Measurements from ENCODE around the gene DYNLT1. TPM values are rescaled to one million over a fixed set of nuclear protein-coding genes. Genes with fewer than 3 reads are reported as not detected.

Gene DYNLT1
- total RNA-seq, 1 donor = 54.3 TPM

DNA sequence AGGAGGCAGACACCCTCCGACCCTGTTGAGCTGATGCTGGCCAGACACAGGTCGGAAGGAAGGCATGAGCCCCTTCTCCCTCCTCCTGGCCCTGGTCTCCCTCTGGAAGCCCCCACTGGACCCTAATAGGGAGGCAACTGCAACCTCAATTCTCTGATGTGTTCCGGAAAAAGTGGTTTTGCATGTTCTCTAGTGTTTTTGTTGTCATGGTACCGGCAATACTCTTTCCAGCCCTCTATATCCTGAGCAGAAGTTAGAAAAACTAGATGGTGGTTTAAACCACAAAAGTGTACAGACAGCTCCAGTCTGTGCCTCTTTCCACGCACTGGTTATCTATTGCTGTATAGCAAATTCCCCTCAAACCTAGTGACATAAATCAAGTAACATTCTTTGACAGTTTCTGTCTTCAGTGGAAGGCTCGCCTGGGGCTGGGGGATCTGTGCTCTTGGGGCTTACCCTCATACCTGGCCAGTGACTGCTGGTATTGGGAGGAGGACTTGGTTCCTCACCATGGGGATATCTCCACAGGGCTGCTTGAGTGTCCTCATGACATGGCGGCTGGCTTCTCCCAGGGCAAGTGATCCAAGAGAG, 42.3 kb upstream of the DYNLT1 start:
- H3K9me3 ChIP-seq (ENCODE audit: low read depth, low read length) = no peaks in the 10 kb centered on the region
- H3K4me1 ChIP-seq (ENCODE audit: insufficient read depth, low read length) = no peaks in the 10 kb centered on the region
- H3K4me3 ChIP-seq (ENCODE audit: insufficient read depth, low read length) = no peak overlapping the region
- DNase-seq (ENCODE audit: insufficient read length, low spot score, missing footprints) = no peak
- no peaks in the 10 kb centered on the region for H4K20me1 ChIP-seq (ENCODE audit: insufficient read depth, low read length)
- H3K79me2 ChIP-seq (ENCODE audit: insufficient read depth, low read length) = no peaks in the 10 kb centered on the region
- H2AFZ ChIP-seq (ENCODE audit: low read length) = no peak overlapping the region
- H3K4me2 ChIP-seq (ENCODE audit: insufficient read depth, low read length) = no peak overlapping the region
- TF ChIP-seq, protein P1, sequence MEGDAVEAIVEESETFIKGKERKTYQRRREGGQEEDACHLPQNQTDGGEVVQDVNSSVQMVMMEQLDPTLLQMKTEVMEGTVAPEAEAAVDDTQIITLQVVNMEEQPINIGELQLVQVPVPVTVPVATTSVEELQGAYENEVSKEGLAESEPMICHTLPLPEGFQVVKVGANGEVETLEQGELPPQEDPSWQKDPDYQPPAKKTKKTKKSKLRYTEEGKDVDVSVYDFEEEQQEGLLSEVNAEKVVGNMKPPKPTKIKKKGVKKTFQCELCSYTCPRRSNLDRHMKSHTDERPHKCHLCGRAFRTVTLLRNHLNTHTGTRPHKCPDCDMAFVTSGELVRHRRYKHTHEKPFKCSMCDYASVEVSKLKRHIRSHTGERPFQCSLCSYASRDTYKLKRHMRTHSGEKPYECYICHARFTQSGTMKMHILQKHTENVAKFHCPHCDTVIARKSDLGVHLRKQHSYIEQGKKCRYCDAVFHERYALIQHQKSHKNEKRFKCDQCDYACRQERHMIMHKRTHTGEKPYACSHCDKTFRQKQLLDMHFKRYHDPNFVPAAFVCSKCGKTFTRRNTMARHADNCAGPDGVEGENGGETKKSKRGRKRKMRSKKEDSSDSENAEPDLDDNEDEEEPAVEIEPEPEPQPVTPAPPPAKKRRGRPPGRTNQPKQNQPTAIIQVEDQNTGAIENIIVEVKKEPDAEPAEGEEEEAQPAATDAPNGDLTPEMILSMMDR (IDR thresholded peaks at IDR 0.05; ENCODE audit: extremely low read depth, low read depth, low read length) = no peak
- H3K36me3 ChIP-seq (ENCODE audit: insufficient read depth, low read length) = no peaks in the 10 kb centered on the region
- H3K27ac ChIP-seq (ENCODE audit: low read depth, low read length) = no peak overlapping the region
- H3K27me3 ChIP-seq (ENCODE audit: insufficient read depth, low read length) = no peaks in the 10 kb centered on the region

DNA sequence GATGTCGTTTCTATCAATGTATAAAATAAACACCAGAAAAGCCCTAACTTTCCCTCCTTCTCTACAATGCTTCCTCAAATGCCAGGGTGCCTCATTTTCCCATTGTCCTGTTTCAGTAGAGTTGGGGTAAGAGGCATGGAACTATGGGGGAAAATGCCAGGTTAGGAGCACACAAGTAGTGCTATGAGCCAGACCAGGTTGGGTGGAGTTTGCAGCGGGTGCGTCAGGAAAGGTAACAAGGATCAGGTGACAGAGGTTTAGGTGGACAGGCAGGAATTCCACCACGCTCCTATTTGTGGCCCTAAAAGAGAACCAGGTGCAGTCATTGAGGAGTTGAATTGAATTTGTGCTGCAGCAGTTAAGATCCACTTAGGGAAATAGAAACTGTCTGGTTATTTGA, 41.8 kb upstream of the DYNLT1 start:
- no peak for DNase-seq (ENCODE audit: insufficient read length, low spot score, missing footprints)
- Histone ChIP-seq H3K79me2 (ENCODE audit: insufficient read depth, low read length) (no peaks in the 10 kb centered on the region), H3K36me3 (ENCODE audit: insufficient read depth, low read length) (no peaks in the 10 kb centered on the region), H3K27ac (ENCODE audit: low read depth, low read length) (no peak overlapping the region), H3K9me3 (ENCODE audit: low read depth, low read length) (no peaks in the 10 kb centered on the region), H3K27me3 (ENCODE audit: insufficient read depth, low read length) (no peaks in the 10 kb centered on the region), H4K20me1 (ENCODE audit: insufficient read depth, low read length) (no peaks in the 10 kb centered on the region), H3K4me2 (ENCODE audit: insufficient read depth, low read length) (no peak overlapping the region), H3K4me3 (ENCODE audit: insufficient read depth, low read length) (no peak overlapping the region), H2AFZ (ENCODE audit: low read length) (no peak overlapping the region), H3K4me1 (ENCODE audit: insufficient read depth, low read length) (no peaks in the 10 kb centered on the region)
- TF ChIP-seq, protein P1 (IDR thresholded peaks at IDR 0.05; ENCODE audit: extremely low read depth, low read depth, low read length) = no peak

DNA sequence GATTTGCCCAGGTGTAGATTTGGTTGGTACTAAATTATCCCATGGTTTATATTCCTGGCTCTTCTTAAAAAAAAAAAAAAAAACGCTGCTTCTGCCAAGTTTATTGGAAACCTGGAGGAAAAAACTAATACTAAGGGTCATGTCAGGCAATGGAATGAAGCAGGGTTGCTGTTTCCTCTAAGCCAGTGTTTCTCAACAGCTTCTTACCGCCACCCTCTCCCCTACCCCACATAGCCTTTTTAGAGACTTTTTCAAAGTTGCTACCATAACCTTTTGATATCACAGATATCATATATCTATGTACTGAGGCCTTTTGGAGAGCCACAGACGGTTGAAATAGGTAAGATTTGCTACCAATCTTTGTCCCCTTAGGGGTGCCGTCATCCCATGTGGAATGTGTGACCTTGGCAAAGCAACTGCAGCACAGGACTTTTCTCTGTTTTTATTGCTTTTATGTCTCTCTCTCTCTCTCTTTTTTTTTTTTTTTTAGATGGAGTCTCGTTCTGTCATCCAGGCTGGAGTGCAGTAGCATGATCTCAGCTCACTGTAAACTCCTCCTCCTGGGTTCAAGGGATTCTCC, 40.3 kb upstream of the DYNLT1 start:
- DNase-seq (ENCODE audit: insufficient read length, low spot score, missing footprints) = peak; percentile 8
- Histone ChIP-seq H3K27me3 (ENCODE audit: insufficient read depth, low read length) (no peaks in the 10 kb centered on the region), H3K36me3 (ENCODE audit: insufficient read depth, low read length) (no peaks in the 10 kb centered on the region), H3K79me2 (ENCODE audit: insufficient read depth, low read length) (no peaks in the 10 kb centered on the region), H3K27ac (ENCODE audit: low read depth, low read length) (no peak overlapping the region), H3K4me1 (ENCODE audit: insufficient read depth, low read length) (no peaks in the 10 kb centered on the region), H2AFZ (ENCODE audit: low read length) (no peak overlapping the region), H4K20me1 (ENCODE audit: insufficient read depth, low read length) (no peaks in the 10 kb centered on the region), H3K4me2 (ENCODE audit: insufficient read depth, low read length) (no peak overlapping the region), H3K4me3 (ENCODE audit: insufficient read depth, low read length) (no peak overlapping the region), H3K9me3 (ENCODE audit: low read depth, low read length) (no peaks in the 10 kb centered on the region)
- TF ChIP-seq, protein P1 (IDR thresholded peaks at IDR 0.05; ENCODE audit: extremely low read depth, low read depth, low read length) = no peak

DNA sequence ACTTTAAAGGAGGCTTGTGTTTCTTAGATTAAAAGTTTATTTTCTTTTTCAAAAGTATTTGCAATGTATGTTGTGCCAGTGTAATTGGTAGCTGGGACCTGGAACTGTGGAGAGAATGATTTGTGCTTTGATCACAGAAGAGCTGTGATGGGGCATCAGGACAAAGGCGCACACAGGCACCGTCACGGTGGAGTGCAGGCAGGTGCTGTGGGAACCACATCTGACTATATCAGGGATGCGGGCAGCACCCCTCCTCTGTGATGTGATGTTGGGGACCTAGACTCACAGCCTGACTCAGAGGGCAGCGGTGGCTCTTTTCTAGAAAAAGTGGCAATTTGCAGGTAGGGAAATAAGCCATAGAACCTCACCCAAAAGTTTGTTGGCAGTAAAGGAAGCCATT, 39.8 kb upstream of the DYNLT1 start:
- Histone ChIP-seq H3K27ac (ENCODE audit: low read depth, low read length) (no peak overlapping the region), H4K20me1 (ENCODE audit: insufficient read depth, low read length) (no peaks in the 10 kb centered on the region), H3K4me1 (ENCODE audit: insufficient read depth, low read length) (no peaks in the 10 kb centered on the region), H3K4me3 (ENCODE audit: insufficient read depth, low read length) (no peak overlapping the region), H3K36me3 (ENCODE audit: insufficient read depth, low read length) (no peaks in the 10 kb centered on the region), H2AFZ (ENCODE audit: low read length) (no peak overlapping the region), H3K4me2 (ENCODE audit: insufficient read depth, low read length) (no peak overlapping the region), H3K27me3 (ENCODE audit: insufficient read depth, low read length) (no peaks in the 10 kb centered on the region), H3K9me3 (ENCODE audit: low read depth, low read length) (no peaks in the 10 kb centered on the region), H3K79me2 (ENCODE audit: insufficient read depth, low read length) (no peaks in the 10 kb centered on the region)
- DNase-seq (ENCODE audit: insufficient read length, low spot score, missing footprints) = peak; percentile 10
- TF ChIP-seq, protein P1 (IDR thresholded peaks at IDR 0.05; ENCODE audit: extremely low read depth, low read depth, low read length) = no peak
